Stimulated activated naive B cell treated with anti-CD40 and anti-IgM and Interleukin-4, amounts not matched to agents 10 μg/mL and 1 μg/mL and 100 μg/mL, for 72 hours (primary cell): ENCODE data around the gene CLIP4.

Experiments
- ATAC-seq, 2 donors: fragments of 150-1000 bp; cut with Tn5 transposase; replicated peaks; 2 replicates each; pipeline ENCODE4 v1.10.0; 2021; ENCODE audit warnings: moderate library complexity in 1 of 2
- DNase-seq: peaks from one replicate; pipeline ENCODE4 v3.0.0; 2021
- H3K27ac Mint-ChIP-seq: one replicate; pipeline ENCODE4 v1.8.0; 2022; ENCODE audit warnings: mild to moderate bottlenecking, mixed read lengths
- H3K27me3 Mint-ChIP-seq, 2 donors: one replicate each; pipeline ENCODE4 v1.8.0; 2022; ENCODE audit warnings: mixed read lengths in 2 of 2
- H3K36me3 Mint-ChIP-seq, 2 donors: one replicate each; pipeline ENCODE4 v1.8.0; 2022; ENCODE audit warnings: mixed read lengths in 2 of 2, mild to moderate bottlenecking in 1 of 2
- H3K4me1 Mint-ChIP-seq, 2 donors: one replicate each; pipeline ENCODE4 v1.8.0; 2022; ENCODE audit warnings: mixed read lengths in 2 of 2, mild to moderate bottlenecking in 1 of 2
- H3K4me3 Mint-ChIP-seq, 2 donors: one replicate each; pipeline ENCODE4 v1.8.0; 2022; ENCODE audit warnings: mild to moderate bottlenecking in 2 of 2, mixed read lengths in 2 of 2, moderate library complexity in 1 of 2
- H3K9me3 Mint-ChIP-seq, 2 donors: one replicate each; pipeline ENCODE4 v1.8.0; 2022; ENCODE audit warnings: mixed read lengths in 2 of 2, mild to moderate bottlenecking in 1 of 2

Gene CLIP4

DNA sequence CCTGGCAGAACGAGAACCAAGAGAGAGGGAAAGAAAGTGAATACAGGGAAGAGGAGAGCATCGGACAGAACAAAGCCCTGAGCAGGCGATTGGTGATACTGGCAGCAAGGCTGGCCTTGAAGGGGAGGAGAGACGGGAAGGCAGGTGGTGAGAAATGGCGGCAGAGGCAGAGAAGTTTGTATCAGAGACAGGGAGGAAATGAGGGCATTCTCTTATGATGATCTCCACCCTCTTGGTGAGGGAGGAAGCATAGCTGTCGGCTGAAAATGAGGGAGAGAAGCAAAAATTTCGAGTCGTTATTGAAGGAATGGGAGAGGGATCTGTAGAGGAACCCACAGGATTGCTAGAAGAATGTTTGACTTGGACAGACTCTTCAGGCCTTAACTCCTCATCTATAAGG lies 80.6 kb downstream of the CLIP4 start:
- no peak for DNase-seq
- H3K4me3 Mint-ChIP-seq = no peak overlapping the region
- no peak overlapping the region for H3K27ac Mint-ChIP-seq
- no peak for ATAC-seq
- no peaks in the 10 kb centered on the region for H3K36me3 Mint-ChIP-seq
- H3K4me1 Mint-ChIP-seq = no peaks in the 10 kb centered on the region
- H3K9me3 Mint-ChIP-seq = no peaks in the 10 kb centered on the region
- no peaks in the 10 kb centered on the region for H3K27me3 Mint-ChIP-seq

DNA sequence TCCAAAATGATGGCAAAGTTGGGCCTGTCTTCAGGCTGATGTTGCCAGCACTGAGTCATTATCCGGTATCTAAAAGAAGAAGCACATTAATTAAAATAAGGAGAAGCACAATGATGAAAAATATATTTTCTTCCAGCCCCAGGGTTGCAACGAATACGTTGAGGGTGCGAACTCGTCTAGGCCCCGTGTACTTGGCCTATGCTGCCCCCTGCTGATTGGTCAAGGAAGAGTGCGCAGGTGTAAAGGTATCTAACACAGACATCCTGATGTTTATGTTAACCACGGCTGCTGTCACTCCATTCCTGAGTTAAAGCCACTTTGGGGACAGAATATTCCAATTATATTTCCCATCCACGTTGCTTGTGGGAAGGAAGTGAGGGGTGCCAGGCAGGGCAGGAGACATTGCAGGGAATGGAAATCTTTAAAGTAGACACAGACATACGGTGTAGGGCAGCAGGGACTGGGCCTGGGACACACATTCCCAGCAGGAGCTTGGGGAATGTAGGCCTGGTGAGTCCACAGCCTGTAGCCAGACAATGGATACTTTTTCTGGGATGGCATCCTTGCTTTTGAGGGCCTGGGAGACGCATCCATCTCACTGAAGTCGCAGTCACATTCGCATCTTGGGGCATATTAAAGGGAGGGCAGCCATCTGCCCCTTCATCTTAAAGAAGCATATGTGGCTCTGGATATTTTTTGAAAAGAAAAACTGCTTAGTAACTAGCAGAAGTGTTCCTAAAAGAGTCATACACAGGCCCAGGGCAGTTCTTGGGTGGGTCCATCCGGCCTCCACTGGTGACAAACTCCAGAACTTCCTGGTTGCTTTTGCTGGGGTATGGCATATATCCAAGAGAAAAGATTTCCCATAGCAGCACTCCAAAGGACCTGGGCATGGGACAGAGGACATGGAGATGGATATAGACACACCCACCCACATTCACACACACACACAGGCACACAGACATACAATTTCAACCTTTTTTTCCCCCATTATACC lies 81.9 kb downstream of the CLIP4 start:
- Mint-ChIP-seq H3K4me3 (no peak overlapping the region), H3K36me3 (no peaks in the 10 kb centered on the region), H3K9me3 (no peaks in the 10 kb centered on the region), H3K27ac (no peak overlapping the region), H3K27me3 (no peaks in the 10 kb centered on the region), H3K4me1 (no peaks in the 10 kb centered on the region)
- ATAC-seq (peak; percentile 94 to 95), DNase-seq (peak; percentile 55)

GRCh38 chr2:29201979-29202378 lies 86.8 kb downstream of the CLIP4 start:
- no peaks in the 10 kb centered on the region for H3K27me3 Mint-ChIP-seq
- H3K9me3 Mint-ChIP-seq = no peaks in the 10 kb centered on the region
- no peak overlapping the region for H3K4me3 Mint-ChIP-seq
- H3K27ac Mint-ChIP-seq = no peak overlapping the region
- DNase-seq (no peak), ATAC-seq (no peak)
- no peaks in the 10 kb centered on the region for H3K4me1 Mint-ChIP-seq
- H3K36me3 Mint-ChIP-seq = no peaks in the 10 kb centered on the region

DNA sequence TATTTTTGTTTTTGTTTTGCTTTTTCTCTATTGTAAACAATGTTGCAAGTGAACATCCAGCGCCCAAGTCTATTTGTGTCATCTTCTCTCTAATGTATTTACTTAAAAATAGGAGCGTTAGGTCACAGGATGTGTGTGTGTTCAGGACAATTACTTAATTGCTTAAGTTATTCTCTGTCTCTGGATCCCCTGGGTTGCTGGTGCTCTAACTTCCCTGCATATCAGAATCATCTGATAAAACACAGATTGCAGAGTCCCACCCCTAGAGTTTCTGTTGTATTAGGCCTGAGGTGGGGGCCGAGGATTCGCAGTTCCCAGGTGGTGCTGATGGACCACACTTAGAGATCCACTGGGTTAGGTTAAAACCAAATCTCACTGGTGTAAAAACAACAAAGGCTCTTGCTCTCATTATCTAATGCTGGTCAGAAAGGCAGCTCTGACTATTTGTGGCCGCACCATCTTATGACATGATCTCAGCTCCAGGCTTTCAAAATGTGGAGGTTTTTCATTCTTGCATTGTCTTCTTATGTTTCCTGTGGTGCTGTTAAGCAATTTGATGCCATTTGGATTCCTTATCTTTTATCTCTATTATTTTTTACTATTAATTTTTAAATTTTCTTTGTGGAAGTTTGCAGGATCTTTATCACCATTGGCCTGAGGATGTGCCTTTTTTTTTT lies 87.7 kb downstream of the CLIP4 start:
- Mint-ChIP-seq H3K4me1 (no peaks in the 10 kb centered on the region), H3K4me3 (no peak overlapping the region), H3K27me3 (no peaks in the 10 kb centered on the region), H3K9me3 (no peaks in the 10 kb centered on the region), H3K27ac (no peak overlapping the region), H3K36me3 (no peaks in the 10 kb centered on the region)
- no peak for DNase-seq
- no peak for ATAC-seq

DNA sequence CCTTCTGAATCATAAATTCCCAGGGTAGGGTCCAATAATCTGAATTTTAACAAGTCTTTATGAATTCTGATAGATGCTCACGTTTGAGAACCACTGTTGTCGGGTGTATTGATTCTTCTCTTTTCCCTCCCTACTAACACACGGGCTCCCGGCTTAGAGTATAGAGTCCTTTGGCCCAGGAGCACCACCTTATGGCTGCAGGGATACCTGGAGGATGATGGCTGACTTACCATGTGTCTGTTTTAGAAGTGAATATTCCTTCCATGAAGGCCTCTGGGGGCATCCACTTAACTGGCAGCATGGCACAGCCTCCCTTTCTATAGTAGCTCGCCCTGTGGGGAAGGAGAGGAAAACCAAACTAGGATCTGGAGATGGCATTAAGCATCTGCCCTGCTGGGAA lies 91.7 kb downstream of the CLIP4 start:
- no peak for ATAC-seq
- no peak overlapping the region for H3K4me3 Mint-ChIP-seq
- DNase-seq = no peak
- H3K36me3 Mint-ChIP-seq = no peaks in the 10 kb centered on the region
- H3K27me3 Mint-ChIP-seq = no peaks in the 10 kb centered on the region
- no peak overlapping the region for H3K27ac Mint-ChIP-seq
- H3K4me1 Mint-ChIP-seq = no peaks in the 10 kb centered on the region
- no peaks in the 10 kb centered on the region for H3K9me3 Mint-ChIP-seq

GRCh38 chr2:29207352-29208148 lies 92.3 kb downstream of the CLIP4 start:
- Mint-ChIP-seq H3K4me3 (no peak overlapping the region), H3K4me1 (no peaks in the 10 kb centered on the region), H3K27ac (no peak overlapping the region), H3K36me3 (no peaks in the 10 kb centered on the region), H3K9me3 (no peaks in the 10 kb centered on the region), H3K27me3 (no peaks in the 10 kb centered on the region)
- DNase-seq (no peak), ATAC-seq (no peak)

DNA sequence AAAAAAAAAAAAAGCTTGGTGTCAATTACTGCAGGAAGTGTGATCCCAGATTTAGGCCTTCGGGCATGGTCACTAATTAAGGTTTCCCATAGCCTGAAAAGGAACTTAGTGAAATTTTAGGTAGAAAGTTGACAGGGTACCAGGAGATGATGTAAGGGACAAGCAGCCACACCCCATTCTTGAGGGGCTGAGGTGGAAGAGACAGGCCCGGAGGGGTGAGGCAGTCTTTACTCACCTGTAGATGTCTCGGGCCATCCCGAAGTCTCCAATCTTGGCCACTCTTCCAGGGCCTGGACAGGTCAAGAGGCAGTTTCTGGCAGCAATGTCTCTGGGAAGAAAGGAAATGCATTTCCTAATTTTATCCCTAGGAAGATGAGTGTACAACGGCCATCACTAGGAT lies 94.3 kb downstream of the CLIP4 start:
- Mint-ChIP-seq H3K9me3 (no peaks in the 10 kb centered on the region), H3K27me3 (no peaks in the 10 kb centered on the region), H3K36me3 (no peaks in the 10 kb centered on the region), H3K4me1 (no peaks in the 10 kb centered on the region), H3K4me3 (no peak overlapping the region), H3K27ac (no peak overlapping the region)
- no peak for DNase-seq
- ATAC-seq = no peak

GRCh38 chr2:29212009-29212408 lies 96.8 kb downstream of the CLIP4 start:
- Mint-ChIP-seq H3K27ac (no peak overlapping the region), H3K4me3 (no peak overlapping the region), H3K27me3 (no peaks in the 10 kb centered on the region), H3K36me3 (no peaks in the 10 kb centered on the region), H3K4me1 (no peaks in the 10 kb centered on the region), H3K9me3 (no peaks in the 10 kb centered on the region)
- ATAC-seq (no peak), DNase-seq (no peak)

DNA sequence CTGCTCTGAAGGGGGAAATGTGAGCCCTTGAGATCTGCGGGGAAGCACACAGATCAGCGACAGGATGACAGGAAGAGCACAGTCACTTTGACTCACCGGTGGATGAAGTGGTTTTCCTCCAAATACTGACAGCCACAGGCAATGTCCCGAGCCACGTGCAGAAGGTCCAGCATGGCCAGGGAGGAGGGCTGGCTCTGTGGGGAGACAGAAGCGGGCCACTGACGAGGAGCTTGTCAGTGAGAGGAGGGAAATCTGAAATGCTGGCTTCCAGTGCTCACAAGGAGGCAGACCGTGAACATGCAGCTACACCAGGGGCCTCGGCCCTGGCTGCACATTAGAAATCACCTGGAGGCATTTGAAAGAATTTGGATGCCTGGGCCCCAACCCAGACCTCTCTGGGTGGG lies 98.7 kb downstream of the CLIP4 start:
- Mint-ChIP-seq H3K9me3 (no peaks in the 10 kb centered on the region), H3K27me3 (no peaks in the 10 kb centered on the region), H3K36me3 (no peaks in the 10 kb centered on the region), H3K4me1 (no peaks in the 10 kb centered on the region), H3K4me3 (no peak overlapping the region), H3K27ac (no peak overlapping the region)
- ATAC-seq (no peak), DNase-seq (no peak)

DNA sequence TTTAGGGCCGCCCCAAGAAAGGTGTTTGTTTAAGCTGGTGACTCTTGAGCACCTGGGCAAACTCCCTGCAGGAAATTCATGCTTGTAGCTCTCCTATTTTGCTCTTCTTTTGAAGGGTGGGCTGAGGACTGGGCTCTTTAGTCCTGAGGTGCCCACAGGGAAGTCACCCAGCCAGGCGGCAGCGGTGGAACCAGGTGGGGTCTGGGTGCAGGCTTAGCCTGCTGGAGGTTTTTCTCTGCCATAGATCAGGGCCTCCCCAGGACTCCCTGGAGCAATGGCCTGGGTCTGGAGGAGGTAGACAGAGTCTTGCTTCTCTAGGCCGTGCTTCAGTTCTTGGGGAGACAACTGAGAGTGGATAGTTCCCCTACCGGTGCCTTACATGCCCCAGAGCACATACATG lies 99.9 kb downstream of the CLIP4 start:
- ATAC-seq (no peak), DNase-seq (no peak)
- Mint-ChIP-seq H3K4me1 (no peaks in the 10 kb centered on the region), H3K36me3 (no peaks in the 10 kb centered on the region), H3K4me3 (no peak overlapping the region), H3K9me3 (no peaks in the 10 kb centered on the region), H3K27ac (no peak overlapping the region), H3K27me3 (no peaks in the 10 kb centered on the region)

DNA sequence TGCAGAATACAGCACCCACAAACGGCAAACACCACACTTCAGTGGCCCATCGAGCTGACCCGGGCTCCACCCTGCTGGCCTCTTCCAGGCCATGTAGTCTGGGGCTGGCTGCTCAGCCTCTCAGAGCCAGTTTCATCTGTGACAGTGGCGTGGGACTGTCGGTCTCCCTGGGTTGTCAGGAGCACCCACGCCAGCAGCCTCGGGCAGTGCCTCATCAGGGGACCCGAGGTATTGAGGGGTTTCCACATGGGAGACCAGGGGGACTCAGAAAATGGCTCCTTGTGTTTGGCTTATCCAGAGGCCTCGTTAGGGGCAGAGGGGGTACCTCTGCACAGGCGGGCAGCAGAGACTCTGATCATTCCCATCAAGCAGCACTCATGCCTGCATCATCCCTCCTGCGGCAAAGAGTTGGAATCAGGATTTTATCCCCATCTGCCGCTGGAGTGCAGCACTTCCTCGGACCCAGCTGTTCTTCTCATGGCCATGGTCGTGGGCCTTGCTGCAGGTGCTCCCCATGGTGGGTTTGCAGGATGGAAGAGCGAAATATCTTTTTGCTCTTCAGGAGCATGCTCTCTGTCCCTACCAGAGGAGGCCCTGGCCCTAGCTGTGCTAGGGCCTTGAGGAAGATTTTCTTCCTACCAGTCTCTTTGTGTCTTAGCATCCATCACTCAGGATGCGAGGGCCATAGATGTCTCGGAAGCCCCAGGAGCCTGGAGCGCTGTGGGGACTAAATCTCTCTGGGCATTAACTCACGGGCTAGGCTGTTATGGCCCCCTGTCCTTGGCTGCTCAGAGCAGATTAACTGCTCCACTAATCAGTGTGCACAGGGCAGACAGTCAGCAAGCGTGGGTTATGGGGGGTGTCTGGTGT lies 100.8 kb downstream of the CLIP4 start:
- no peaks in the 10 kb centered on the region for H3K27me3 Mint-ChIP-seq
- DNase-seq (no peak), ATAC-seq (no peak)
- no peaks in the 10 kb centered on the region for H3K4me1 Mint-ChIP-seq
- no peak overlapping the region for H3K27ac Mint-ChIP-seq
- no peaks in the 10 kb centered on the region for H3K36me3 Mint-ChIP-seq
- no peak overlapping the region for H3K4me3 Mint-ChIP-seq
- H3K9me3 Mint-ChIP-seq = no peaks in the 10 kb centered on the region

GRCh38 chr2:29216609-29216909 lies 101.3 kb downstream of the CLIP4 start:
- Mint-ChIP-seq H3K9me3 (no peaks in the 10 kb centered on the region), H3K4me3 (no peak overlapping the region), H3K36me3 (no peaks in the 10 kb centered on the region), H3K4me1 (no peaks in the 10 kb centered on the region), H3K27me3 (no peaks in the 10 kb centered on the region), H3K27ac (no peak overlapping the region)
- no peak for ATAC-seq
- DNase-seq = no peak

- H3K27ac Mint-ChIP-seq = no peak overlapping the region
- DNase-seq (no peak), ATAC-seq (no peak)
- no peaks in the 10 kb centered on the region for H3K27me3 Mint-ChIP-seq
- H3K4me3 Mint-ChIP-seq = no peak overlapping the region
- no peaks in the 10 kb centered on the region for H3K4me1 Mint-ChIP-seq
- no peaks in the 10 kb centered on the region for H3K9me3 Mint-ChIP-seq
- H3K36me3 Mint-ChIP-seq = no peaks in the 10 kb centered on the region
Measured at GRCh38 chr2:29218071-29218470, 102.9 kb downstream of the CLIP4 start.

DNA sequence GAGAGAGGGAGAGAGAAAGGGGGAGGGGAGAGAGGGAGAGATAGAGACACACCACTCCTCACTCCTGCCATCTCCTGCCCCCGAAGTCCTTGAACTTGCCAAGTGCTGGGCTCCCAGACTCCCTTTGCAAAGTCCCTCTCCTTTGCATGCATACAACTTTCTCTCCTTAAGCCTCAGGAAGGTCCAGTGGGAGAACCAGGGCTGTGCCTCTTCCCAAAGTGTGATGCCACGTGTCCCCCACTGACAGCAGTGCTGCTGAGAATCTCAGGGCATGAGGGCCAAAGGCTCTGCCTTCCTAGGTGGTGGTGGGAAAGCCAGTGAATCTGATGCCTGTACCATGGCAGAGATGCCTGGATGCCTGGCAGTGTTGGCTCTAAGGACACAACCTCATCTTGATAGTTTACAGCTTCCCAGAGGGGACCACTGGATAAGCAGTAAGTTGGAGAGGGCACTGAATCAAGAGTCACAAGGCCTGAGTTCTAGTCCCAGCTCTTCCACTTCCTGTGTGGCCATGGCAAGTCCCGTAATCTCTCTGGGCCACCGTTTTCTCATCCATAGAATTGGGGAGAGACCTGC lies 103.4 kb downstream of the CLIP4 start:
- Mint-ChIP-seq H3K27ac (no peak overlapping the region), H3K36me3 (no peaks in the 10 kb centered on the region), H3K9me3 (no peaks in the 10 kb centered on the region), H3K27me3 (no peaks in the 10 kb centered on the region), H3K4me3 (no peak overlapping the region), H3K4me1 (no peaks in the 10 kb centered on the region)
- ATAC-seq (no peak), DNase-seq (no peak)
